ENCODE measurements around the gene RUBCN.

DNA sequence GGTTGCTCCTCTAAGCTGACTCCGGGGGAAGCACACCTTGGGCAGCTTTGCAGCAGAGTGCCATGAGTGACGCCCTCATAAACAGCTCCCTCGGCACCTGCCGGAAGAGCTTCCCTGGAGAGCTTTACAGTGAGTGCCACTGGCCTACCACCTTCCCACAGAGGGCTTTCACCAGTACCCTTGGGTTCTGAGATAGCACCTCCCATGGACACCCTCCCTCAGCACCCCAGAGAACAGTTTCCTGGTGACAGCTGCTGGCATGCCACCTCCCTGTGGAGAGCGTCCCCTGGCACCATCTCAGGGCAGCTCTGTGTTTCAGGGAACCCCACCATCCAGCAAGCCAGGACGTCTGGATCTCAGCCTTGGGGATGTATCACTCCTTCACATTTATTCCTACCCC is 49.1 kb downstream of the RUBCN start:
- TF ChIP-seq, protein P1, sequence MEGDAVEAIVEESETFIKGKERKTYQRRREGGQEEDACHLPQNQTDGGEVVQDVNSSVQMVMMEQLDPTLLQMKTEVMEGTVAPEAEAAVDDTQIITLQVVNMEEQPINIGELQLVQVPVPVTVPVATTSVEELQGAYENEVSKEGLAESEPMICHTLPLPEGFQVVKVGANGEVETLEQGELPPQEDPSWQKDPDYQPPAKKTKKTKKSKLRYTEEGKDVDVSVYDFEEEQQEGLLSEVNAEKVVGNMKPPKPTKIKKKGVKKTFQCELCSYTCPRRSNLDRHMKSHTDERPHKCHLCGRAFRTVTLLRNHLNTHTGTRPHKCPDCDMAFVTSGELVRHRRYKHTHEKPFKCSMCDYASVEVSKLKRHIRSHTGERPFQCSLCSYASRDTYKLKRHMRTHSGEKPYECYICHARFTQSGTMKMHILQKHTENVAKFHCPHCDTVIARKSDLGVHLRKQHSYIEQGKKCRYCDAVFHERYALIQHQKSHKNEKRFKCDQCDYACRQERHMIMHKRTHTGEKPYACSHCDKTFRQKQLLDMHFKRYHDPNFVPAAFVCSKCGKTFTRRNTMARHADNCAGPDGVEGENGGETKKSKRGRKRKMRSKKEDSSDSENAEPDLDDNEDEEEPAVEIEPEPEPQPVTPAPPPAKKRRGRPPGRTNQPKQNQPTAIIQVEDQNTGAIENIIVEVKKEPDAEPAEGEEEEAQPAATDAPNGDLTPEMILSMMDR (IDR thresholded peaks at IDR 0.05), result no peak
- no peak for TF ChIP-seq POLR2A (IDR thresholded peaks at IDR 0.05)
